Neural crest cell (in vitro differentiated cells): ENCODE measurements around the gene MMP28. TPM values are rescaled to one million over a fixed set of nuclear protein-coding genes. Genes with fewer than 3 reads are reported as not detected.
"Not testable (repeated sequence)": the region's sequence is repeated elsewhere in the genome, so short reads cannot be mapped to it uniquely, and the experiment has no call there.

ENCODE experiments used
- DNase-seq: peaks from one replicate; pipeline ENCODE4 v3.0.0; 2021; ENCODE audit warnings: low read depth, mixed read lengths, low spot score
- H3K27ac Mint-ChIP-seq: one replicate; pipeline ENCODE4 v1.8.0; 2021; ENCODE audit warnings: mild to moderate bottlenecking, mixed read lengths; ENCODE audit not compliant: unreplicated experiment
- H3K27me3 Mint-ChIP-seq: 2 replicates; pipeline ENCODE4 v1.8.0; 2021; ENCODE audit warnings: low read depth, mild to moderate bottlenecking, mixed read lengths
- H3K36me3 Mint-ChIP-seq: 2 replicates; pipeline ENCODE4 v1.8.0; 2021; ENCODE audit warnings: low read depth, mild to moderate bottlenecking, mixed read lengths
- H3K4me1 Mint-ChIP-seq: 2 replicates; pipeline ENCODE4 v1.8.0; 2021; ENCODE audit warnings: mixed read lengths
- H3K4me3 Mint-ChIP-seq: one replicate; pipeline ENCODE4 v1.8.0; 2021; ENCODE audit warnings: mild to moderate bottlenecking, mixed read lengths
- H3K9me3 Mint-ChIP-seq: 2 replicates; pipeline ENCODE4 v1.8.0; 2021; ENCODE audit warnings: mixed read lengths
- CTCF ChIP-seq: fragments of 200-600 bp; sonication (generic); conservative IDR thresholded peaks from 2 replicates; pipeline ENCODE4 v1.5.0; 2021; ENCODE audit warnings: antibody characterized with exemption, mild to moderate bottlenecking
- total RNA-seq: library from RNA; stranded (reverse); gene quantifications from 2 replicates; pipeline ENCODE4 v1.2.1, GENCODE V29; 2021

MMP28 gene
- total RNA-seq, 1 donor from 2014 or later, result 0.68 TPM

GRCh38 chr17:35760587-35760986 is 34.9 kb downstream of the MMP28 start, which contains the start of gene C17orf50:
Gene C17orf50, plus strand, starts transcription at chr17:35760887. Its CDS starts 55 bp downstream, at chr17:35760942.
- Mint-ChIP-seq H3K27me3 (no peaks in the 10 kb centered on the region), H3K27ac (no peak within 1 kb of the TSS), H3K36me3 (no peaks in the 10 kb centered on the region), H3K4me3 (no peak within 1 kb of the TSS), H3K4me1 (peaks cover 12% of the 10 kb centered on the region), H3K9me3 (no peaks in the 10 kb centered on the region)
- no peak for DNase-seq
- TF ChIP-seq CTCF, result no peak

GRCh38 chr17:35757243-35757642 is 38.2 kb downstream of the MMP28 start:
- H3K36me3 Mint-ChIP-seq, result no peaks in the 10 kb centered on the region
- no peaks in the 10 kb centered on the region for H3K9me3 Mint-ChIP-seq
- H3K4me3 Mint-ChIP-seq, result no peak overlapping the region

GRCh38 chr17:35752945-35753764 is 42.3 kb downstream of the MMP28 start, which contains the start of gene GAS2L2:
Gene GAS2L2, minus strand, starts transcription at chr17:35753239. Its CDS starts 389 bp downstream, at chr17:35752850.
- H3K4me1 Mint-ChIP-seq, result peaks cover 8% of the 10 kb centered on the region
- peaks cover 26% of the 10 kb centered on the region for H3K27me3 Mint-ChIP-seq
- H3K4me3 Mint-ChIP-seq, result no peak within 1 kb of the TSS
- no peak within 1 kb of the TSS for H3K27ac Mint-ChIP-seq
- TF ChIP-seq CTCF, result no peak
- no peaks in the 10 kb centered on the region for H3K9me3 Mint-ChIP-seq
- no peaks in the 10 kb centered on the region for H3K36me3 Mint-ChIP-seq
- no peak for DNase-seq

More at GRCh38 chr17:35757243-35757642, 38.2 kb downstream of the MMP28 start:
- Mint-ChIP-seq H3K27ac (no peak overlapping the region), H3K27me3 (no peaks in the 10 kb centered on the region), H3K4me1 (no peaks in the 10 kb centered on the region)
- TF ChIP-seq CTCF, result no peak
- DNase-seq, result no peak

- Mint-ChIP-seq H3K9me3 (no peaks in the 10 kb centered on the region), H3K36me3 (no peaks in the 10 kb centered on the region), H3K27ac (no peak overlapping the region), H3K4me1 (peaks cover 8% of the 10 kb centered on the region), H3K4me3 (no peak overlapping the region), H3K27me3 (peaks cover 28% of the 10 kb centered on the region)
- TF ChIP-seq CTCF, result no peak
- DNase-seq, result no peak
These were observed 43.0 kb downstream of the MMP28 start for GRCh38 chr17:35752471-35752870.

- peaks cover 32% of the 10 kb centered on the region for H3K27me3 Mint-ChIP-seq
- H3K36me3 Mint-ChIP-seq, H3K4me3 Mint-ChIP-seq, H3K27ac Mint-ChIP-seq, H3K9me3 Mint-ChIP-seq, DNase-seq, H3K4me1 Mint-ChIP-seq: not testable (repeated sequence)
These were observed 43.9 kb downstream of the MMP28 start for GRCh38 chr17:35751541-35751940.
